Measurements from ENCODE around the gene PLSCR1. TPM values are rescaled to one million over a fixed set of nuclear protein-coding genes. Genes with fewer than 3 reads are reported as not detected.

The PLSCR1 gene
- total and polyA plus RNA-seq, 7 experiments from 2014 or later, result 14.6 to 174 (median 17.7) TPM

DNA sequence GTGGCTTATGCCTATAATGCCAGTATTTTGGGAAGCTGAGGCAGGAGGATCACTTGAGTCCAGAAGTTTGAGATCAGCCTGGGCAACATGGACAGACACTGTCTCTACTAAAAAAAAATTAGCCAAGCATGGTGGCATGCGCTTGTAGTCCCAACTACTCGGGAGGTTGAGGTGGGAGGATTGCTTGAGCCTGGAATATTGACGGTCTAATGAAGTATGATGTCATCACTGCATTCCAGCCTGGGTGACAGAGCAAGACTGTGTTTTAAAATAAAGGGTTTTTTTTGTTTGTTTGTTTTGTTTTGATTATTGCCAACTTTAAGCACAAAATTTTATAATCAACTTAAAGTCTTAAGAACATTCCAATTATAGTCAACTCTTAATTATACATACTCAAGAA is 6.8 kb downstream of the PLSCR1 start:
- H3K36me3 Mint-ChIP-seq, result peaks cover 3 to 48% (median 18%) of the 10 kb centered on the region in 5 donors
- H3K27me3 Mint-ChIP-seq, result no peaks in the 10 kb centered on the region
- H3K4me1 Mint-ChIP-seq, result peaks cover 26 to 66% (median 40%) of the 10 kb centered on the region in 7 donors
- no peaks in the 10 kb centered on the region for H3K27me3 ChIP-seq (ENCODE audit: control insufficient read depth in 2 of 2, insufficient read depth in 2 of 2, low read length in 2 of 2)
- H3K4me3 ChIP-seq (ENCODE audit: low read length), result no peak overlapping the region
- DNase-seq (no peak), ATAC-seq (no peak)
- intact Hi-C loops (cut with micrococcal nuclease), result no loop called here
- no peaks in the 10 kb centered on the region for H3K9me3 Mint-ChIP-seq
- CTCF ChIA-PET, result no interaction called here
- no peak overlapping the region for H3K27ac ChIP-seq (ENCODE audit: low read depth, low read length)
- peaks cover 12 to 22% of the 10 kb centered on the region in 2 donors for H3K4me1 ChIP-seq (ENCODE audit: control insufficient read depth in 2 of 2, insufficient read depth in 2 of 2, low read length in 2 of 2)
- peak overlapping the region in 1 of 10 donors; percentile 36 for H3K4me3 Mint-ChIP-seq
- POLR2A ChIA-PET, result no interaction called here
- H3K36me3 ChIP-seq (ENCODE audit: control insufficient read depth in 2 of 3, insufficient read depth in 3 of 3, low read length in 3 of 3), result peaks cover 0 to under 1% (median 0%) of the 10 kb centered on the region in 3 experiments
- H3K27ac Mint-ChIP-seq, result peak overlapping the region in 3 of 9 donors; percentile 7 to 71 (median 67)
- no peaks in the 10 kb centered on the region for H3K9me3 ChIP-seq (ENCODE audit: control insufficient read depth in 2 of 3, low read length in 3 of 3)

DNA sequence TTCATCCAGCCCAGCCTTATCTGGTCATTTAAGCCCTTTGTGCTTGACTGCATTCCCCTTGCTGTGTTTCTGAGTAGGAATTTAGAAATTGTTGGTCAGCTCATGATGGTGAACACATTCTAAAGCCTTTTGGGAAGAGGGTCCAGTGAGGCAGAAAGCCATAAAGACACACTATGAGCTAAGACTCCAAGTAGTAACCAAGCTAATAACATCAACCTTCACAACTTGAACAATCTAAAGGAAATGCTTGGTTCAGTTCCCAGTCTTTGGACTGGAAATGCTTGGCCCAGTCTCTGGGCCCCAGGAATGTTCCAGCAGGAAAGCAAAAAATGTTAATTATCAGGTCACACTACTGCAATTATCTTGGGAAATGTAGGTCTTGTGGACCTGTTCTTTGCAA is 7.7 kb downstream of the PLSCR1 start:
- CTCF ChIA-PET, result no interaction called here
- no peak overlapping the region for H3K27ac Mint-ChIP-seq

DNA sequence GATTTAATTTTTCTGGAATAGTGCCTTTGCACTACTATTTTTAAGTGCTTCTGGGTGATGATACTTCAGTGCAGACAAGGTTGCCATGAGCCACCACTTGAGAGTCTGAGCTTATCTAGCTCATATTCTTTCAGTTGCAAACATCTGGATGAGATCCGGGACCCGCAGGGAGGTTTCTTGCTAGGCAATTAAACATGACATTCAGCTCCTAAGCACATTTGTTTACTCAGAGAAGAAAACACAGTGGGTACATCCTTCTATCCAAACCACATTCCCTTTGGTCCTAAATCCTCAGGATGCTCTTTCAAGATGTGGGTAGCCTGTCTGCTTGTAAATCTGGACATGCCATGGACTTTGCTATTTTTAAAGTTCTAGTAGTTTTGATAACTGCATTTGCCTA is 12.0 kb downstream of the PLSCR1 start:
- Mint-ChIP-seq H3K27ac (no peak overlapping the region), H3K9me3 (no peaks in the 10 kb centered on the region), H3K27me3 (no peaks in the 10 kb centered on the region), H3K4me3 (no peak overlapping the region), H3K4me1 (peaks cover 4 to 51% (median 8%) of the 10 kb centered on the region in 7 donors), H3K36me3 (peaks cover 11 to 39% (median 24%) of the 10 kb centered on the region in 5 donors)
- CTCF ChIA-PET, result no interaction called here
- no peak for DNase-seq
- Histone ChIP-seq H3K27me3 (ENCODE audit: control insufficient read depth in 2 of 2, insufficient read depth in 2 of 2, low read length in 2 of 2) (no peaks in the 10 kb centered on the region), H3K4me1 (ENCODE audit: control insufficient read depth in 2 of 2, insufficient read depth in 2 of 2, low read length in 2 of 2) (no peaks in the 10 kb centered on the region), H3K9me3 (ENCODE audit: control insufficient read depth in 2 of 3, low read length in 3 of 3) (no peaks in the 10 kb centered on the region), H3K27ac (ENCODE audit: low read depth, low read length) (no peak overlapping the region), H3K4me3 (ENCODE audit: low read length) (no peak overlapping the region), H3K36me3 (ENCODE audit: control insufficient read depth in 2 of 3, insufficient read depth in 3 of 3, low read length in 3 of 3) (peaks cover 0 to 8% (median 3%) of the 10 kb centered on the region in 3 experiments)
- ATAC-seq, result no peak
- intact Hi-C loops (cut with micrococcal nuclease), result no loop called here
- POLR2A ChIA-PET, result no interaction called here

More for the DNA sequence above, 7.7 kb downstream of the PLSCR1 start:
- H3K27me3 Mint-ChIP-seq, result no peaks in the 10 kb centered on the region
- intact Hi-C loops (cut with micrococcal nuclease), result no loop called here
- Histone ChIP-seq H3K27me3 (ENCODE audit: control insufficient read depth in 2 of 2, insufficient read depth in 2 of 2, low read length in 2 of 2) (no peaks in the 10 kb centered on the region), H3K36me3 (ENCODE audit: control insufficient read depth in 2 of 3, insufficient read depth in 3 of 3, low read length in 3 of 3) (peaks cover 0 to 4% (median 0%) of the 10 kb centered on the region in 3 experiments), H3K4me1 (ENCODE audit: control insufficient read depth in 2 of 2, insufficient read depth in 2 of 2, low read length in 2 of 2) (peaks cover 9 to 12% of the 10 kb centered on the region in 2 donors), H3K9me3 (ENCODE audit: control insufficient read depth in 2 of 3, low read length in 3 of 3) (no peaks in the 10 kb centered on the region), H3K4me3 (ENCODE audit: low read length) (no peak overlapping the region), H3K27ac (ENCODE audit: low read depth, low read length) (no peak overlapping the region)
- peaks cover 17 to 60% (median 31%) of the 10 kb centered on the region in 7 donors for H3K4me1 Mint-ChIP-seq
- ATAC-seq (no peak), DNase-seq (no peak)
- POLR2A ChIA-PET, result no interaction called here
- H3K4me3 Mint-ChIP-seq, result no peak overlapping the region
- no peaks in the 10 kb centered on the region for H3K9me3 Mint-ChIP-seq
- peaks cover 3 to 45% (median 19%) of the 10 kb centered on the region in 5 donors for H3K36me3 Mint-ChIP-seq

DNA sequence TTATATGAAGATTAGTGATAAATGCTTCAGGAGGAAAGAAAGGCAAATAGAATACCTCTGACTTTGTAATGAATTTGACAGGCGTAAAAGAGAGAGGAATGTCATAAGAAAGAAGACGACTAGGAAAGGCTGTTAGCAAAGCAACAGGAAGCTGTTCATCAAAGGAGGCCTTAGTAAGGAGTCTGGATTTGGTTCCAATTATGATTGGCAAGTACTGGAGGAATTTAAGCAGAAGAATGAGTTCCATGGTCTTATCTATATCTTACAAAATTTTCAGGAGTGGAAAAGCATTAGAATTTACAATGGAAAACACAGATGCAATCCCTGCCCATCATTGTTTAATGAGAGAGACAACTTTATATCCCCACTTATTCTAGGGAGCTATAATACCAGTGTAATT is 13.8 kb downstream of the PLSCR1 start:
- no peak overlapping the region for H3K4me3 Mint-ChIP-seq
- no peaks in the 10 kb centered on the region for H3K27me3 Mint-ChIP-seq
- Histone ChIP-seq H3K27ac (ENCODE audit: low read depth, low read length) (no peak overlapping the region), H3K4me1 (ENCODE audit: control insufficient read depth in 2 of 2, insufficient read depth in 2 of 2, low read length in 2 of 2) (no peaks in the 10 kb centered on the region), H3K9me3 (ENCODE audit: control insufficient read depth in 2 of 3, low read length in 3 of 3) (no peaks in the 10 kb centered on the region), H3K36me3 (ENCODE audit: control insufficient read depth in 2 of 3, insufficient read depth in 3 of 3, low read length in 3 of 3) (peaks cover 0 to 8% (median 3%) of the 10 kb centered on the region in 3 experiments), H3K4me3 (ENCODE audit: low read length) (no peak overlapping the region), H3K27me3 (ENCODE audit: control insufficient read depth in 2 of 2, insufficient read depth in 2 of 2, low read length in 2 of 2) (no peaks in the 10 kb centered on the region)
- peaks cover 0 to 43% (median 4%) of the 10 kb centered on the region in 7 donors for H3K4me1 Mint-ChIP-seq
- peaks cover 11 to 34% (median 21%) of the 10 kb centered on the region in 5 donors for H3K36me3 Mint-ChIP-seq
- intact Hi-C loops (cut with micrococcal nuclease), result no loop called here
- CTCF ChIA-PET, result no interaction called here
- DNase-seq, result no peak
- H3K9me3 Mint-ChIP-seq, result no peaks in the 10 kb centered on the region
- POLR2A ChIA-PET, result no interaction called here
- H3K27ac Mint-ChIP-seq, result no peak overlapping the region
- no peak for ATAC-seq

DNA sequence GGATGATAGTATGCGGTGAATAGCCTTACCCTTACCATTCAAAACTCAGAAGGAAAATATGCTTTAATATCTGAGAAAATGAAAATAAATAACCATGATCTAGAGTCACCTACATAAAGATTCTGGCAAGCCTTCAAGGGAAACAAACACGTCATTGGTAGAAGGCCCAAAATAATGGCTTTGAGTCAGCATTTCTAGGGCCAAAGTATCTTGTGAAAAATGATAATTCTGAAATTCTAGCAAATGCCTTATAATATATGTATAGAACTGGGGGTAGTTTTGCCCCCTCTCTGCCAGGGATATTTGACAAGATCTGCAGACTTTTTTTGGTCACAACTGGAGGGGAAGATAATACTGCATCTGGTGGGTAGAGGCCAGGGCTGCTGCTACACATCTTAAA is 15.4 kb downstream of the PLSCR1 start:
- peaks cover 0 to 32% (median under 1%) of the 10 kb centered on the region in 7 donors for H3K4me1 Mint-ChIP-seq
- Histone ChIP-seq H3K4me1 (ENCODE audit: control insufficient read depth in 2 of 2, insufficient read depth in 2 of 2, low read length in 2 of 2) (no peaks in the 10 kb centered on the region), H3K36me3 (ENCODE audit: control insufficient read depth in 2 of 3, insufficient read depth in 3 of 3, low read length in 3 of 3) (peaks cover 0 to 8% (median 3%) of the 10 kb centered on the region in 3 experiments), H3K27ac (ENCODE audit: low read depth, low read length) (no peak overlapping the region), H3K27me3 (ENCODE audit: control insufficient read depth in 2 of 2, insufficient read depth in 2 of 2, low read length in 2 of 2) (no peaks in the 10 kb centered on the region), H3K4me3 (ENCODE audit: low read length) (no peak overlapping the region), H3K9me3 (ENCODE audit: control insufficient read depth in 2 of 3, low read length in 3 of 3) (no peaks in the 10 kb centered on the region)
- H3K27ac Mint-ChIP-seq, result no peak overlapping the region
- H3K4me3 Mint-ChIP-seq, result no peak overlapping the region
- H3K9me3 Mint-ChIP-seq, result no peaks in the 10 kb centered on the region
- H3K27me3 Mint-ChIP-seq, result no peaks in the 10 kb centered on the region
- H3K36me3 Mint-ChIP-seq, result peaks cover 8 to 35% (median 19%) of the 10 kb centered on the region in 5 donors
- intact Hi-C loops (cut with micrococcal nuclease), result no loop called here
- ATAC-seq (no peak), DNase-seq (no peak)
- ChIA-PET POLR2A (no interaction called here), CTCF (interaction anchor here (0.6 kb wide), 1 partner anchor 25 kb away, joined by 4 read pairs; no protein-coding TSS in a partner anchor)

DNA sequence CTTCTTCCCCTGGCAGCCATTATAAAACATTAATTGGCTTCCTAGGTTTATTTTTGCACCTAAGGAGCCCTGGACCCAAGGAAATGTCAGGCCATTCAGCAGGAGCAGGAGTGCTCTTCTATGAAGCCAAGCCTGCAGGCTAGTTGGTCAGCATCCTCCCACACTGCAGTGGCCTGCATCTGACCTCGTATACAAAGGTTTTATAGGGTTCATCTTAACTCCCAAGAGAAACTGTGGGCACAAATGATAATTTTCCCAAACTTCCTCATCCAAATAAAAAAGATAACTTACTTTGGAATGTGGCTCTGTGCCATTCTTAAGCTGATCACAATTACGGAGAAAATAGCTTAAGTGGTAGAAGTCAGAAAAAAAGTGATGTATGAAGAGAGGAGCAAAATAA is 19.4 kb downstream of the PLSCR1 start:
- H3K4me1 Mint-ChIP-seq, result peaks cover 0 to 23% (median 0%) of the 10 kb centered on the region in 7 donors
- Histone ChIP-seq H3K4me3 (ENCODE audit: low read length) (no peak overlapping the region), H3K36me3 (ENCODE audit: control insufficient read depth in 2 of 3, insufficient read depth in 3 of 3, low read length in 3 of 3) (peaks cover 0 to 4% (median 4%) of the 10 kb centered on the region in 3 experiments), H3K27me3 (ENCODE audit: control insufficient read depth in 2 of 2, insufficient read depth in 2 of 2, low read length in 2 of 2) (no peaks in the 10 kb centered on the region), H3K9me3 (ENCODE audit: control insufficient read depth in 2 of 3, low read length in 3 of 3) (no peaks in the 10 kb centered on the region), H3K4me1 (ENCODE audit: control insufficient read depth in 2 of 2, insufficient read depth in 2 of 2, low read length in 2 of 2) (no peaks in the 10 kb centered on the region), H3K27ac (ENCODE audit: low read depth, low read length) (no peak overlapping the region)
- H3K4me3 Mint-ChIP-seq, result no peak overlapping the region
- no peak overlapping the region for H3K27ac Mint-ChIP-seq
- no peaks in the 10 kb centered on the region for H3K9me3 Mint-ChIP-seq
- ChIA-PET CTCF (no interaction called here), POLR2A (no interaction called here)
- intact Hi-C loops (cut with micrococcal nuclease), result no loop called here
- no peaks in the 10 kb centered on the region for H3K27me3 Mint-ChIP-seq
- peaks cover 0 to 40% (median 29%) of the 10 kb centered on the region in 5 donors for H3K36me3 Mint-ChIP-seq
- no peak for DNase-seq
- no peak for ATAC-seq

DNA sequence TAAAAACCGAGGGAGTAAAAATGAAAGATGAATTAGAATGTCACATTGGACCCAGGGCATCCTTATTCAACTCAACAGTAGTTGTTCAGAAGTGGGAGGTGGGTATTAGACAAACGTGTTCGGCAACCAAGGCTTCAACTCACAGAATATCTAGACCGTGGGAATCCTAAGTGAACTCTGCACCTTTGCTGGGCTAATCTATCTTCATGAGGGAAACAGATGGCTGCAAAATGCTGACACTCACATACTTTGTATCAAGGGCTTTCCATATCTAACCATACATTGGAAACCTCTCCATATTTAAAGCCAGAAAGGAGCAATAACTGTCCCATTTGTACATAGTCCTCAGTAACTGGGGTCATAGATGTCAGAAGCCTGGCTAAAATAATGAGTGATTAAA is 20.9 kb downstream of the PLSCR1 start:
- Mint-ChIP-seq H3K27me3 (no peaks in the 10 kb centered on the region), H3K9me3 (no peaks in the 10 kb centered on the region), H3K4me3 (no peak overlapping the region), H3K27ac (no peak overlapping the region), H3K4me1 (peaks cover 0 to 16% (median 0%) of the 10 kb centered on the region in 7 donors), H3K36me3 (peaks cover 0 to 39% (median 31%) of the 10 kb centered on the region in 5 donors)
- POLR2A ChIA-PET, result no interaction called here
- Histone ChIP-seq H3K4me3 (ENCODE audit: low read length) (no peak overlapping the region), H3K36me3 (ENCODE audit: control insufficient read depth in 2 of 3, insufficient read depth in 3 of 3, low read length in 3 of 3) (peaks cover 0 to 4% (median under 1%) of the 10 kb centered on the region in 3 experiments), H3K27me3 (ENCODE audit: control insufficient read depth in 2 of 2, insufficient read depth in 2 of 2, low read length in 2 of 2) (no peaks in the 10 kb centered on the region), H3K27ac (ENCODE audit: low read depth, low read length) (no peak overlapping the region), H3K9me3 (ENCODE audit: control insufficient read depth in 2 of 3, low read length in 3 of 3) (no peaks in the 10 kb centered on the region), H3K4me1 (ENCODE audit: control insufficient read depth in 2 of 2, insufficient read depth in 2 of 2, low read length in 2 of 2) (no peaks in the 10 kb centered on the region)
- no peak for DNase-seq
- intact Hi-C loops (cut with micrococcal nuclease), result no loop called here
- CTCF ChIA-PET, result no interaction called here
- no peak for ATAC-seq

Data from naive thymus-derived CD4-positive, alpha-beta T cell (primary cell).